ENCODE data around the gene DYSF.

The DYSF gene

DNA sequence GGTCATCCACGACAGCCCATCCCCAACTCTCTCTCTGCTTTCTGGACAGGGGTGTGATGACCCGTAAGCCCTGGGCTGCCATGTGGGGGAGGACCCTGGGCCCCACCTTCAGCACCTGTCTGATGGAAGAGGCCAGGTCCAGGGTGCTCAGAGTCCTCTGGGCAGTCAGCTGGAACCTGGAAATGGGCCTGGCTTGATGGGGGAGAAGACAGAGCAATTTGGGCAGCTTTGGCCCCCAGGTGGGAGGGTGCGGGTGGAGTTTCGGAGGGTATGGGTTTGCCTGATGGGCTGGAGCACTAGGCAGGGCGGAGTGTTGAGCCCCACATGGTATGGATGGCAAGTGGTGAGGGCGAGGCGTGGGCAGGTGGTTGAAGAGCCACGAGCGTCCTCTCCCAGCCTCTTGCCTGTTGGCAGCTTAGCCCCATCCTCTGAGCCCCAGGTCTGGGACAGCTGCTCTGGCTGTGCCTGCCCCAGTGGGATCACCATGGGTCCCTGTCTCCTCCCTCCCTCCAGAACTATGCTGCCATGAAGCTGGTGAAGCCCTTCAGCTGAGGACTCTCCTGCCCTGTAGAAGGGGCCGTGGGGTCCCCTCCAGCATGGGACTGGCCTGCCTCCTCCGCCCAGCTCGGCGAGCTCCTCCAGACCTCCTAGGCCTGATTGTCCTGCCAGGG, 232.7 kb downstream of the DYSF start:
- H3K4me3 ChIP-seq (ENCODE audit: low read depth, low read length), result no peak overlapping the region
- no peaks in the 10 kb centered on the region for H3K27me3 ChIP-seq (ENCODE audit: control insufficient read depth, insufficient read depth, low read length)
- no peaks in the 10 kb centered on the region for H3K9me3 ChIP-seq (ENCODE audit: control insufficient read depth, insufficient read depth, low read length)
- no peaks in the 10 kb centered on the region for H3K36me3 ChIP-seq (ENCODE audit: control insufficient read depth, insufficient read depth, low read length)
- no peak overlapping the region for H3K9ac ChIP-seq (ENCODE audit: low read depth, low read length)
- peaks cover under 1% of the 10 kb centered on the region for H3K4me1 ChIP-seq (ENCODE audit: control insufficient read depth, insufficient read depth, low read length)

DNA sequence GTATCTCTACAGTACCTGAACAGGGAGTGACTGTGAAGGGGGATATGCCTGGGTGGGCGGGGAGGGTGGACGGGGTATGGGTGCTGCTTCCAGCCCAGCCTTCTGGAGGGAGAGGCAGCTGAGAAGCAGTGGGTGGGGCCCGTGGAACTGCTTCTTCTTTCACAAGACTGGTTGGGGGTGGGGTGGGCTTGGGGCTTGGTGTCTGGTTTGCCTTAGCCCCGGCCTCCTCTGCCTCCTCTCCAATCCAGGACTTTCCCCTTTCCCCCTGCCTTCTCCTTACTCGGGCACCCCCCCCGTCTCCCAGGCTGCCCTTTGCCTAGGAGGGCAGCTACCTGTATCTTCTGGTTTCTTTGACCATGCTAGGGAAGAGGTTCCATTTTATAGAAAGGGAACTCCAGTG, 233.4 kb downstream of the DYSF start:
- Histone ChIP-seq H3K4me3 (ENCODE audit: low read depth, low read length) (no peak overlapping the region), H3K36me3 (ENCODE audit: control insufficient read depth, insufficient read depth, low read length) (no peaks in the 10 kb centered on the region), H3K4me1 (ENCODE audit: control insufficient read depth, insufficient read depth, low read length) (peaks cover 2% of the 10 kb centered on the region), H3K27me3 (ENCODE audit: control insufficient read depth, insufficient read depth, low read length) (no peaks in the 10 kb centered on the region), H3K9me3 (ENCODE audit: control insufficient read depth, insufficient read depth, low read length) (no peaks in the 10 kb centered on the region), H3K9ac (ENCODE audit: low read depth, low read length) (no peak overlapping the region)

DNA sequence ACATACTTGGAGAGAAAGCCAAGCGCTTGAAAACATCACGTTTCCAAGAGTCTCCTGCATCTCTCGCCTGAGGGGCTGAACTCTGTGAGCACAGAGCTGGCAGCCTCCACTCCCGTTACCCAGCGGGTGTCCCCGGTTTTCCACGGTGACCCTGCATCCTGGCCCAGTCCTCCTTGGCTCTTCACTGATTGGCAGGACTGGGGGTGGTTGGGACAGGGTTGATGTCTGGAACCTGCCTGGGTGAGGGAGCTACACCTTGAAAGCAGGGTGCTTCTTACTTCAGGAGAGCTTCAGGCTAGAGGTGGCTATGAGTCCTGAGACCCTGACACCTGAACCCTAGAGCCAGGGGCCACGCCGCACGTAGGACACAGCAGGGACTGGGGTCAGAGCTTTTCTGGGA, 234.1 kb downstream of the DYSF start:
- no peak overlapping the region for H3K4me3 ChIP-seq (ENCODE audit: low read depth, low read length)
- no peak overlapping the region for H3K9ac ChIP-seq (ENCODE audit: low read depth, low read length)
- H3K9me3 ChIP-seq (ENCODE audit: control insufficient read depth, insufficient read depth, low read length), result no peaks in the 10 kb centered on the region

DNA sequence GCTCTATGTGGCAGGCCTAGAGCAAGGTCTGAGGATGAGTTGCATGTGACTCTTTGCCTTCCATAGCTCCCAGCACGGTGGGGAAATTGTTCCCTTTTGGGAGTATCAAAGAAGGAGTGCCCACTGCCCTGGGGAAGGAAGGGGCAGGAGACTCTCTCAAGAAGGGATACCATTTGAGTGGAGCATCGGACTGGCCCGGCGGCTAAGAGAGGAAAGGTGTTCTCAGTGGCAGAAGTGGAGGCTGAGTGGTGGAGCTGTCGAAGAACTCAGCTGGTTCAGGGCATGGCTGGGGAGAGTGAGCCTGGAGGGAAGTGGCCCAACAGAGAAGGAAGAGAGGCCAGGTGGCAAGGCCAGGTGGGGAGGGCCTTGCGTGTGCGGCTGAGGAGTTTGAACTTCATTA, 235.2 kb downstream of the DYSF start:
- H3K27me3 ChIP-seq (ENCODE audit: control insufficient read depth, insufficient read depth, low read length), result no peaks in the 10 kb centered on the region
- H3K36me3 ChIP-seq (ENCODE audit: control insufficient read depth, insufficient read depth, low read length), result no peaks in the 10 kb centered on the region
- H3K4me1 ChIP-seq (ENCODE audit: control insufficient read depth, insufficient read depth, low read length), result peaks cover 2% of the 10 kb centered on the region
- no peaks in the 10 kb centered on the region for H3K9me3 ChIP-seq (ENCODE audit: control insufficient read depth, insufficient read depth, low read length)
- H3K4me3 ChIP-seq (ENCODE audit: low read depth, low read length), result no peak overlapping the region
- H3K9ac ChIP-seq (ENCODE audit: low read depth, low read length), result no peak overlapping the region

More for the DNA sequence above, 234.1 kb downstream of the DYSF start:
- H3K27me3 ChIP-seq (ENCODE audit: control insufficient read depth, insufficient read depth, low read length), result no peaks in the 10 kb centered on the region
- H3K36me3 ChIP-seq (ENCODE audit: control insufficient read depth, insufficient read depth, low read length), result no peaks in the 10 kb centered on the region
- peaks cover 2% of the 10 kb centered on the region for H3K4me1 ChIP-seq (ENCODE audit: control insufficient read depth, insufficient read depth, low read length)

DNA sequence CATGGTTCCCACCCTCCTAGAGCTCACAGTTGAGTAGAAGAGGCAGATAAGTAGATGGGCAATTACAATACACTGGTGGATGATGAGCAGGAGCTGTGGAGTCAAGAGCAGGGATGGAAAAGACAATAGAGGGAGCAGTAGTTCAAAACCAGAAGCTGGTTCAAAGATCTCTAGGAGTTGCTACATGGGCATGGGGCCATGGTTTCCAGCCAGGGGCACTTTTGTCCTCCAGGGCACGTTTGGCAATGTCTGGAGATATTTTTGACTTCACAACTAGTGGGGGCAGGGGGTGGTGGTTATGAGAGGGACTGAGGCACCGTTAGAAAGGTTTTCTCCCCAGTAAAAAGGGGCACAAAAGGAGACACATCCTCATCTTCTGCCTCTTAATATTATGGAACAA, 236.0 kb downstream of the DYSF start:
- no peaks in the 10 kb centered on the region for H3K9me3 ChIP-seq (ENCODE audit: control insufficient read depth, insufficient read depth, low read length)
- no peak overlapping the region for H3K4me3 ChIP-seq (ENCODE audit: low read depth, low read length)
- H3K27me3 ChIP-seq (ENCODE audit: control insufficient read depth, insufficient read depth, low read length), result no peaks in the 10 kb centered on the region
- H3K36me3 ChIP-seq (ENCODE audit: control insufficient read depth, insufficient read depth, low read length), result no peaks in the 10 kb centered on the region
- H3K4me1 ChIP-seq (ENCODE audit: control insufficient read depth, insufficient read depth, low read length), result peaks cover 6% of the 10 kb centered on the region
- no peak overlapping the region for H3K9ac ChIP-seq (ENCODE audit: low read depth, low read length)

DNA sequence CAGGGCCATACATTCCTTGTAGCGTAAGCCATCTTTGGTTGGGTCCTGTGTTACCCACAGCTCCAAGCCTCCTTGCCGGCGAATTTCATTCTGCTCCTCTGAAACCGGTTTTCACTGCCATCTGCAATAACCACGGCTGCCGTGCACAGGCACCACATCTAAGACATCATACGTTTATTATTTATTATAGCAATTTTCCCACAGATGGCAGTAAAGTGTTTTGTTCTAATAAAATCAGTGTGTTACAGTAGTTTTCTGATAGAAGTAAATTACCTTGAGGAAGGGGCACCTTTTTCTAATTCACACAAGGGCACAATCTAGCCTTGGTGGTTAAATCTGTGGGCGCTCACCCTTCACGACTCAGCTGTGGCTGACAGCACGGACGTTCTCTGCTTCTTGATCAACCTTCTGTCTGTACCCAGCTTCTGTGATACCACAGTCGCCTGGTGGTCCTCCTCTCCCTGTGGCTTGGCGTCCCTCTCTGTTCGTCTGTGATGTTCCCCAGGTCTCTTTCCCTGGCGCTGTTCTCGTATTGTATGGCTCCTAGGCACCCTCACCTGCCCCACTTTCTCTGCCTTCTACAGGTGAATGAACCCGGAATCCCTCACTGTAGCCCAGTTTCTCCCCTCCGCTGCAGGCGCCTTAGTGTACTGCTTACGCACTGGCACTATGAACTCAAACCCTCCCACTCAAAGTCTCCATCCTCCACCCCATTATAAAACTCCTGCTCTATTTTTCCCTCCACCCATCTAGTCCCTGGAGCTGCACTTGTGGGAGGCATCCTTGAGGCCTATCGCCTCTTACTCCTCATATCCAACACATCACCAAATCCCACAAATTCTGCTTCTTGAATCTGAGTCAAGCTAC, 236.8 kb downstream of the DYSF start:
- no peak overlapping the region for H3K4me3 ChIP-seq (ENCODE audit: low read depth, low read length)
- no peak overlapping the region for H3K9ac ChIP-seq (ENCODE audit: low read depth, low read length)
- H3K4me1 ChIP-seq (ENCODE audit: control insufficient read depth, insufficient read depth, low read length), result peaks cover 11% of the 10 kb centered on the region
- H3K27me3 ChIP-seq (ENCODE audit: control insufficient read depth, insufficient read depth, low read length), result no peaks in the 10 kb centered on the region
- no peaks in the 10 kb centered on the region for H3K9me3 ChIP-seq (ENCODE audit: control insufficient read depth, insufficient read depth, low read length)
- no peaks in the 10 kb centered on the region for H3K36me3 ChIP-seq (ENCODE audit: control insufficient read depth, insufficient read depth, low read length)

DNA sequence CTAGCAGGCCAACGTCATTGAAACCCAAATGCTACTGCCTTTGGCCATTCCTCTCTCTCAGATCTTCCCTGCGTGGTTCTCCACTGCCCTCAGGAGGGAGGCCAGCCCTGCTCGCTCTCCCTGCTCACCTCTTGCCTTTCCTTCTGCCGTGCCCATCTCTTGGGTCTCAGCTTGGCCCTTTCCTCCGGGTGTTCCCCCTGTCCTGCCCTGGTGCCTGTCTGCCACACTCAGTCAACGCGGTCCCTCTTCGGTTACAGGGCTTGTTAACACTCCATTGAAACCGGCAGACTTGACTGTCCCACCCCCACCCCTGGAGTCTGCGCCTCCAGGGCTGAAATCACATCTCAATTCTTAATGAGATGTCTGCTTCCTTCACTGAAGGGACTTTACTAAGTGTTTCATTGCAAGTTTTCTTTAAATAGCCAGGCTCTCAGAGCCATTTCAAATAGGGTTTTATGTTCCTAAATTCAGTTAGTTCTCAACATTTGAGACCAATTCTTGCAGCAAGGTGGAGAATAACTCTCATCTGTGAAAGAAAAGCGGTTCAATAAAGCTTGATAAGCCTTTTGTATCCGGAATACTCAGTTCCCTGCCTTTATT, 237.6 kb downstream of the DYSF start:
- no peaks in the 10 kb centered on the region for H3K9me3 ChIP-seq (ENCODE audit: control insufficient read depth, insufficient read depth, low read length)
- no peaks in the 10 kb centered on the region for H3K36me3 ChIP-seq (ENCODE audit: control insufficient read depth, insufficient read depth, low read length)
- H3K27me3 ChIP-seq (ENCODE audit: control insufficient read depth, insufficient read depth, low read length), result no peaks in the 10 kb centered on the region
- H3K9ac ChIP-seq (ENCODE audit: low read depth, low read length), result no peak overlapping the region
- peaks cover 11% of the 10 kb centered on the region for H3K4me1 ChIP-seq (ENCODE audit: control insufficient read depth, insufficient read depth, low read length)
- H3K4me3 ChIP-seq (ENCODE audit: low read depth, low read length), result no peak overlapping the region

DNA sequence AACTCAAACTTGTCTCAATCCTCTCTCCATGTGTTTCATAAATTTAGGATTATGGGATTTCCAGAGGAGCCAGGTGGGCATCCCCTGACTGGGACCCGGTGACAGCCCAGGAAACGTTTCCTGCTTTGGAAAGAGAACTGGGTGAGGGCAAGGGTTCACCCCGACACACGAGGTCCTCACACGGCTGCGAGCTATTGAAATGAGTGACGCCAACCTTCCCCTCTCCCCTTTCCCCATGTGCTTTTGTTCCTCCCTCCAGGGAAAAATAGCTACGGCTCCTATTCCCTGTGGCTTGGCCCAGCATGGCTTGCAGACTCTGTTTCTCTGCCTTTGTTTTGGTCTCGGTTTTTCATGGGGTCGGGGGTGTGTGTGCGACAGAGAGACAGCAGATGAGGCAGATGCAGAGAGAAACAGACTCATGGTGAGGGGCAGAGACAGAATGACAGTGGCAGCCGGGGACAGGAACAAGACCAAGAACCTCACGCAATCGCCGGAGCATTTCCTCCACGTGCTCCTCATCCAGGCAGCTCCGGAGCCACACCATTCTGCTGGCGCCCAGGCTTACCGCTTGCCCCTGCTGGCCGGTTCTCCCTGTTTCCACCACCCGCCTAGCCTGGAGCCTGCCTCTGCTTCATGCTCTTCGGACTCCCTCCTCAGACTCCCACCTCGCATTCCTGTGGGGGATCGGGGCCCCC, 238.5 kb downstream of the DYSF start:
- Histone ChIP-seq H3K4me3 (ENCODE audit: low read depth, low read length) (no peak overlapping the region), H3K27me3 (ENCODE audit: control insufficient read depth, insufficient read depth, low read length) (no peaks in the 10 kb centered on the region), H3K36me3 (ENCODE audit: control insufficient read depth, insufficient read depth, low read length) (no peaks in the 10 kb centered on the region), H3K9me3 (ENCODE audit: control insufficient read depth, insufficient read depth, low read length) (no peaks in the 10 kb centered on the region), H3K9ac (ENCODE audit: low read depth, low read length) (no peak overlapping the region), H3K4me1 (ENCODE audit: control insufficient read depth, insufficient read depth, low read length) (peaks cover 11% of the 10 kb centered on the region)

DNA sequence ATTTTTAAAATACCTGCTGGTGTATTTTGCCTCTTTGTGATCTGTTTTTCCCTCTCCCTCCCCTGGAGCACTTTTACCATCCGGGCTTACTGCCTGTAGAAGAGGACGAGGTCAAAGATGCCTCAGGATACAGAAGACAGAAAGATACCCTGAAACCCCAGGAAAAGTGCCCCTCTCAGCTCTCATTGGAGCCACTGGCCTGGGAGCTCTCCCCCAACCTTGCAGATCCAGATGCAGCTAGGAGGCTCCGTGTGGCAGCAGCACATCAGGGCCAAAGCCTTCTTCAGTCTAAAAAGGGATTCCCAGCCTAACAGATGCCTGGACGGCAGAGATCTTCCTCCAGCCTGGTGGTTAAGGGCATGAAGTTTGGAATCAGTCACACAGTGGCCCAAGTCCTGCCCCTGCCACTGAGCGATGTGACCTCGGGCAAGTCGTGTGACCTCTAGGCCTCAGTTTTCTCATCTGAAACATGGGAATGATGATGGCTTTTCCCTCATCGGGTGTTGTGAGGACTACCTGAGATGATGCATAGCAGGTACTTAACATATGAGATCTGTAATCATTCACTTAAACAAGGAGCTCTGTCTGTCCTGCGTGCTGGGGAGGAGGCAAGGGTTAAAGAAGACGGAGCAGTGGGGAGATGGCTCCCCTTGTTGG, 239.4 kb downstream of the DYSF start:
- H3K4me1 ChIP-seq (ENCODE audit: control insufficient read depth, insufficient read depth, low read length), result peaks cover 11% of the 10 kb centered on the region
- no peak overlapping the region for H3K4me3 ChIP-seq (ENCODE audit: low read depth, low read length)
- no peaks in the 10 kb centered on the region for H3K27me3 ChIP-seq (ENCODE audit: control insufficient read depth, insufficient read depth, low read length)
- H3K9ac ChIP-seq (ENCODE audit: low read depth, low read length), result no peak overlapping the region
- no peaks in the 10 kb centered on the region for H3K36me3 ChIP-seq (ENCODE audit: control insufficient read depth, insufficient read depth, low read length)
- no peaks in the 10 kb centered on the region for H3K9me3 ChIP-seq (ENCODE audit: control insufficient read depth, insufficient read depth, low read length)

DNA sequence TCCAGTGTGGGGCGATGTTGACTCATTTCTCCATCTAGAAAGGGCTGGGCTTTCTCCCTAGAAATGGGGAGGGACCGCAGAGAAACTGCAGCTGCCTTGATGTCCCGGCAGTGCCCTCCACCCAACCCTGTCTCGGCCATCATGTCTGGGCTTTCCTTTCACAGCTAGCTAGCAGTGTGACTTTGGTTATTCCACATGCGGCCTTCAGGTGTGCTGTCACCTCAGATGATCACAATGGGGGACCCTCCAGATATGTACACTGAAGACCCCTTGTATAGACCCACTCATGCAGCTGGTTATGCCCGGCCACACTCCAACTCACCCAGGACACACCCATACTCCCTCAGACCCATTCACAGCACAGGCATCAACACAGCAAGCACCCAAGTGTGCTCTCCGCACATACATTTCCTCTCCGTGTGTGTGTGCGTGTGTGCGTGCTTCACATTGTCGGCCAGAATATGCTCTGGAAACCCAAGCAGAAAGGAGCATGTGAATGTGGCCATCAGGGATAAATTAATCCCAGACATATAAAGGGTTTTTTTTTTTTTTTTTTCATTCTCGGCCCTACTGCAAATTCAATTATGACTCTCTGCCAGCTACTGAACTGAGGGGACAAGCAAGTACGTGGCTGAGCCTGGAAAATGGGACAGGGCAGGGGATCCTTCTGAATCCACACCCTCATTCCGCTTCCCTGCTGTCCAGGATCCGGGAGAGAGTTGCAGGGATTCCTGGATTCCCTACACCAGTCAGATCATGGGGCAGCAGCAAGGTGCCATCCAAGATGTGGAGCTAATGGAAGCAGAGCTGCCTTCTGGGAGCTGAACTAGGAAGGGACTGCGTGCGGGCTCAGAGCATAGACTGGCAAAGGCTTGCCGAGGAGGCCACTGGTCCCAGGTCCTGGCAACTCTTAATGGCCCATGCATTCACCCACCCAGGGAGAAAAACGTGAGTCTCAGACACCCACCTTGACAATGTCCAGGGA, 240.2 kb downstream of the DYSF start:
- Histone ChIP-seq H3K9ac (ENCODE audit: low read depth, low read length) (no peak overlapping the region), H3K36me3 (ENCODE audit: control insufficient read depth, insufficient read depth, low read length) (no peaks in the 10 kb centered on the region), H3K4me1 (ENCODE audit: control insufficient read depth, insufficient read depth, low read length) (peaks cover 11% of the 10 kb centered on the region), H3K27me3 (ENCODE audit: control insufficient read depth, insufficient read depth, low read length) (no peaks in the 10 kb centered on the region), H3K4me3 (ENCODE audit: low read depth, low read length) (no peak overlapping the region), H3K9me3 (ENCODE audit: control insufficient read depth, insufficient read depth, low read length) (no peaks in the 10 kb centered on the region)
